PC-3 (cell line): ENCODE results near the gene AGER.

Source experiments
- CTCF ChIP-seq: fragments of 300-600 bp; sonication (generic); conservative IDR thresholded peaks from 2 replicates; pipeline ENCODE4 v1.5.1; 2017; ENCODE audit warnings: antibody characterized with exemption, low read depth, mild to moderate bottlenecking, low read length
- EZH2 ChIP-seq: fragments of 300-600 bp; sonication (generic); IDR thresholded peaks from one replicate; pipeline ENCODE4 v1.6.1; 2017; ENCODE audit warnings: antibody characterized with exemption, mild to moderate bottlenecking, low read length; ENCODE audit not compliant: unreplicated experiment

DNA sequence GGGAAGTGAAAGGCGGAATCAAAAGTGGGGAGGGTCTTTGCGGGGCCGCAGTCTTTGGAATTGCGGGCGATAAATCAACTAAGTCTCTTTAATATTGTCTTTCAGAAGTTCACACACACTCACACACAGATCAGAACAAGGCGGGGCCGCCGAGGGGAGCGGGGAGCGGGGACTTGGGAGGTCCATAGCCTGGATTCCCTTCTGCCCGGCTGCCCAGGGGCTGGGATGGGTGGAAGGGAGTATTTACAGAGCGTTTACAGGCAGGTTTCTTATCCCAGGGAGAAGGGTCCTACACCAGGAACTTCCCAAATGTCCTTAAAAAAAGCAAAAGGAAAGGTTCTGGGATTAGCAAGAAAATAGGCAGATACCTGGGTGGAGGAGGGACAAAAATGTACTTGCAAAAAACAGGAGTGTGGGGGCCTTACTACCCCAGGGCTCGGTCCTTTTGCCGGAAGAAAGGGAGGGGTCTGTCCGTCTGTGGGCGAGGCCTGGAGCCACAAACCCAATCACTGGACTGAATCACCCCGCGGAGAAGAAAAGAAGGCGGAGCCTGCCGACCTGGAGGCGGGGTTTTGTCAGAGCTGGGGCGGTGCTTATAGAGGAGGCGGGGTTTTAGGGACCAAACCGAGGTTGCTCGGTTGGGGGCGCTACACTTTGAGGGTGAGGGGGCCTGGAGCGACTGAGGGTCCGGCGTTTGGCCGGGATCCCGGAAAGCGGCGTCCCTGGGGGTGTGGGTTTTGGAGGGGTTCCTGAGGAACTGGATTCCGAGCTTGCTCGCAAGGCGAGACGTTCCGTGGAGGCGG lies 35.6 kb downstream of the AGER start:
- TF ChIP-seq CTCF (no peak), EZH2 (no peak)
